SK-N-MC (cell line): ENCODE results near the gene ZIK1.

Source experiments
- EZH2 ChIP-seq: fragments of 200-600 bp; sonication (generic); IDR thresholded peaks from one replicate; pipeline ENCODE4 v1.6.1; 2017; ENCODE audit warnings: antibody characterized with exemption
- POLR2AphosphoS5 ChIP-seq: IDR thresholded peaks from 2 replicates; pipeline ENCODE4 v1.6.1; 2012; ENCODE audit warnings: mild to moderate bottlenecking, low read depth, low read length, borderline replicate concordance

- TF ChIP-seq EZH2 (no peak), POLR2AphosphoS5 (peak; percentile 80)
These were observed 30.2 kb downstream of the ZIK1 start, which contains the start of gene ZNF134 for GRCh38 chr19:57613941-57614743.
